OCI-LY3 (cell line): ENCODE measurements around the gene VCL.

Experiments used
- EZH2phosphoT487 ChIP-seq: fragments of 200-600 bp; shearing (Covaris generic); IDR thresholded peaks from 2 replicates; pipeline ENCODE4 v1.6.1; 2018; ENCODE audit warnings: antibody characterized with exemption, mixed run types, low read depth
- TF ChIP-seq, protein P1 (sequence below): fragments of 200-600, 300-600 bp; sonication (generic); IDR thresholded peaks from 2 replicates; pipeline ENCODE4 v1.5.1; 2014; ENCODE audit warnings: antibody characterized with exemption, low read length, low read depth

- TF ChIP-seq, protein P1, sequence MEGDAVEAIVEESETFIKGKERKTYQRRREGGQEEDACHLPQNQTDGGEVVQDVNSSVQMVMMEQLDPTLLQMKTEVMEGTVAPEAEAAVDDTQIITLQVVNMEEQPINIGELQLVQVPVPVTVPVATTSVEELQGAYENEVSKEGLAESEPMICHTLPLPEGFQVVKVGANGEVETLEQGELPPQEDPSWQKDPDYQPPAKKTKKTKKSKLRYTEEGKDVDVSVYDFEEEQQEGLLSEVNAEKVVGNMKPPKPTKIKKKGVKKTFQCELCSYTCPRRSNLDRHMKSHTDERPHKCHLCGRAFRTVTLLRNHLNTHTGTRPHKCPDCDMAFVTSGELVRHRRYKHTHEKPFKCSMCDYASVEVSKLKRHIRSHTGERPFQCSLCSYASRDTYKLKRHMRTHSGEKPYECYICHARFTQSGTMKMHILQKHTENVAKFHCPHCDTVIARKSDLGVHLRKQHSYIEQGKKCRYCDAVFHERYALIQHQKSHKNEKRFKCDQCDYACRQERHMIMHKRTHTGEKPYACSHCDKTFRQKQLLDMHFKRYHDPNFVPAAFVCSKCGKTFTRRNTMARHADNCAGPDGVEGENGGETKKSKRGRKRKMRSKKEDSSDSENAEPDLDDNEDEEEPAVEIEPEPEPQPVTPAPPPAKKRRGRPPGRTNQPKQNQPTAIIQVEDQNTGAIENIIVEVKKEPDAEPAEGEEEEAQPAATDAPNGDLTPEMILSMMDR, result no peak
- TF ChIP-seq EZH2phosphoT487, result no peak
Measured at GRCh38 chr10:74021248-74022055, 23.5 kb downstream of the VCL start.
